ENCODE data around the gene DVL1. TPM values are rescaled to one million over a fixed set of nuclear protein-coding genes. Genes with fewer than 3 reads are reported as not detected.

DVL1 gene
- total and polyA plus RNA-seq, 9 donors: 38.2 to 50.5 (median 45.8) TPM

DNA sequence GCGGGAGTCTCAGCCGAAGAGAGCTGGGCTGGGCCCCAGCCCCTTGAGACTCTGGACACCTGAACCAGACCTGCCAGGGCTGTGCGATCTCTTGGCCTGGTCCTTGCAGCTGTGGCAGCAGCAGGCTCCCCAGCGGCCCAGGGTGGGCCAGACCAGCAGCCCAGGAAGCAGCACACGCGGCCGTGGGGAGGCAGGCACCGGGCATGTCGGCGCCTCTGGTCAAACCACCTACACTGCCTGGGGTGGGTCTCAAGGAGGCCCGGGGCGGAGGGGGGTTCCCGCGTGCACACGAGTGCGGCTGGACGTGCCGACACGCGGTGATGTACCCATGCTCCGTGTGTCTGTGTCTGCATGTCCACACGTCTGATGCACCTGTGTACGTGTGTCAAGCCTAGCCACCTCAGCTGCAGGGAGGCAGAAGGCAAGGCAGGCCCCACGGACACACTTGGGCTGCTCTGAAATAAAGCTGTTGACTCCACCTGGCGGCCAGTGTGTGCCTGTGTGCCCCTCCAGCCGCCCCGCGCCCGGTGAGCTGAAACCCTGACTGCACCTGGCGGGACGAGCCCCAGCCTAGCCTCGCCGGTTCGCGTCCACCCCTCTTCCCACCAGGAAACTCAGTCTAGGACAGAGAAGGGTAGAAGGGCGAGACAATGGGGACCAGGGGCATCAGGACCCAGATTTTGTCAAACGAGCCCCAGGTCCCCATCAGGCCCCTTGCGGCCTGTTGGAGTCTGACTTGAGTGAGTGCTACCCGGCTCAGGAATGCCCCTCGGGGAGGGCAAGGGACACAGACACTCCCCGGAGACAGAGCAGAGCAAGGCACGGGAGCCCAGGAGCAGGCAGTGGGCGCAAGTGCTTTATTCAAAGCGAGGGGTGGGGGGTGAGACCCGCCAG lies 57.4 kb downstream of the DVL1 start:
- WGBS (ENCODE audit: insufficient coverage): 32% methylated on average over 40 of the region's 45 CpGs
- peaks cover 23% of the 10 kb centered on the region for H3K36me3 ChIP-seq (ENCODE audit: control insufficient read depth, insufficient read depth, low read length)
- H3K27me3 ChIP-seq (ENCODE audit: control insufficient read depth, insufficient read depth, low read length): no peaks in the 10 kb centered on the region
- no peak overlapping the region for H3K4me3 ChIP-seq (ENCODE audit: low read length)
- peak; percentile 70 for DNase-seq
- peaks cover 10% of the 10 kb centered on the region for H3K4me1 ChIP-seq (ENCODE audit: control insufficient read depth, insufficient read depth, low read length)
- no peaks in the 10 kb centered on the region for H3K9me3 ChIP-seq (replicated peaks; ENCODE audit: control insufficient read depth, low read depth, low read length)
- no peak overlapping the region for H3K27ac ChIP-seq (ENCODE audit: low read length)

DNA sequence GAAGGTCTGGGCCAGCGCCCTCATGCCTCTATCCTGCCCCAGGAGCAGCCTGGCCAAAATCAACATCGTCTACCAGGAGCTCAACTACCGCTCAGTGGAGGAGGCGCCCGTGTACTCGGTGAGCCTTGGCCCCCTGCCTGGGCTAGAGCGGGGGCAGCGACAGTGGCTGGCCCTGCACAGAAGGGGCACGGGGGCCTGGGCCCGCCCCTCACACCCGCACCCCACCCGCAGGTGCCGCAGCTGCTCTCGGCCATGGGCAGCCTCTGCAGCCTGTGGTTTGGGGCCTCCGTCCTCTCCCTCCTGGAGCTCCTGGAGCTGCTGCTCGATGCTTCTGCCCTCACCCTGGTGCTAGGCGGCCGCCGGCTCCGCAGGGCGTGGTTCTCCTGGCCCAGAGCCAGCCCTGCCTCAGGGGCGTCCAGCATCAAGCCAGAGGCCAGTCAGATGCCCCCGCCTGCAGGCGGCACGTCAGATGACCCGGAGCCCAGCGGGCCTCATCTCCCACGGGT lies 58.1 kb downstream of the DVL1 start:
- H3K9me3 ChIP-seq (replicated peaks; ENCODE audit: control insufficient read depth, low read depth, low read length): no peaks in the 10 kb centered on the region
- no peak overlapping the region for H3K27ac ChIP-seq (ENCODE audit: low read length)
- peaks cover 16% of the 10 kb centered on the region for H3K36me3 ChIP-seq (ENCODE audit: control insufficient read depth, insufficient read depth, low read length)
- WGBS (ENCODE audit: insufficient coverage): 50% methylated on average over 28 of the region's 28 CpGs
- H3K4me3 ChIP-seq (ENCODE audit: low read length): no peak overlapping the region
- H3K27me3 ChIP-seq (ENCODE audit: control insufficient read depth, insufficient read depth, low read length): peaks cover 2% of the 10 kb centered on the region
- peaks cover 10% of the 10 kb centered on the region for H3K4me1 ChIP-seq (ENCODE audit: control insufficient read depth, insufficient read depth, low read length)
- no peak for DNase-seq

DNA sequence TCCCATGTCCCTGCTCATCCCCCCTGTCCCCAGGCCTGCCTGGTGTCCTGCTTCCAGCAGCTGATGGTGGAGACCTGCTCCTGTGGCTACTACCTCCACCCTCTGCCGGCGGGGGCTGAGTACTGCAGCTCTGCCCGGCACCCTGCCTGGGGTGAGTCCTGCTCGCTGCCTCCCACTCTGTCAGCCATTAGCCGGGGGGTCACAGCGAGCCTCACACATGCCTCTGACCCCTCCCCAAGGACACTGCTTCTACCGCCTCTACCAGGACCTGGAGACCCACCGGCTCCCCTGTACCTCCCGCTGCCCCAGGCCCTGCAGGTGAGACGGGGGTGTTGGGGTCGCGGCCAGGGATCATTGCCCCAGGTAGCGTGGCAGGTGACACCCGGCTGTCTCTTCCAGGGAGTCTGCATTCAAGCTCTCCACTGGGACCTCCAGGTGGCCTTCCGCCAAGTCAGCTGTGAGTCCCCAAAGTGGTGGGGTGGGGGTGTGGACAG lies 58.9 kb downstream of the DVL1 start:
- no peak for DNase-seq
- Histone ChIP-seq H3K9me3 (replicated peaks; ENCODE audit: control insufficient read depth, low read depth, low read length) (no peaks in the 10 kb centered on the region), H3K27ac (ENCODE audit: low read length) (no peak overlapping the region), H3K4me1 (ENCODE audit: control insufficient read depth, insufficient read depth, low read length) (peaks cover 10% of the 10 kb centered on the region), H3K27me3 (ENCODE audit: control insufficient read depth, insufficient read depth, low read length) (peaks cover 2% of the 10 kb centered on the region), H3K4me3 (ENCODE audit: low read length) (no peak overlapping the region), H3K36me3 (ENCODE audit: control insufficient read depth, insufficient read depth, low read length) (peaks cover 8% of the 10 kb centered on the region)
- 43% methylated on average over 11 of the region's 15 CpGs for WGBS (ENCODE audit: insufficient coverage)

DNA sequence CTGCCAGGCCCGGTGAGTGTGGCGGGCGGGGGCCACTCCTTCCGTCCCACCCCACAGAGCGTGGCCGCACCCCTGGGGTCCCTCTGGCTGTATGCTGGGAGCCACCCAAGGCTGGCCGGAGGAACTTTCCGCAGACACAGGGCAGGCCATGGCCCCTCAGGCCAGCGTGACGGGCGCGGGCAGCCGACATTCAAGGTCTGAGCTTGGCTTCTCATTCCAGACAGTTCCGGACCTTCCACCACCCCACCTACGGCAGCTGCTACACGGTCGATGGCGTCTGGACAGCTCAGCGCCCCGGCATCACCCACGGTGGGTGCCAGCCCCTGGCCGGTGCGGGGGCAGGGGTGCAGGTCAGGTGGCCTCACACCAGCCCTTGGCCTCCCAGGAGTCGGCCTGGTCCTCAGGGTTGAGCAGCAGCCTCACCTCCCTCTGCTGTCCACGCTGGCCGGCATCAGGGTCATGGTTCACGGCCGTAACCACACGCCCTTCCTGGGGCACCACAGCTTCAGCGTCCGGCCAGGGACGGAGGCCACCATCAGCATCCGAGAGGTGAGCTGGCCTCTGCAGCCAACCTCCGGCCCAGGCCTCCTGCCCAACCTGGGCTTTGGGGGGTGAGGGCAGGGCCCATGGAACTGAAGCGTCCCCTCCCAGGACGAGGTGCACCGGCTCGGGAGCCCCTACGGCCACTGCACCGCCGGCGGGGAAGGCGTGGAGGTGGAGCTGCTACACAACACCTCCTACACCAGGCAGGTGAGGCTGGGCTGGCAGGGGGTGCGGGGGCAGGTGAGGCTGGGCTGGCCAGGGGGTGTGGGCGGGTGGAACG lies 61.7 kb downstream of the DVL1 start:
- Histone ChIP-seq H3K9me3 (replicated peaks; ENCODE audit: control insufficient read depth, low read depth, low read length) (no peaks in the 10 kb centered on the region), H3K4me1 (ENCODE audit: control insufficient read depth, insufficient read depth, low read length) (peaks cover 10% of the 10 kb centered on the region), H3K27ac (ENCODE audit: low read length) (no peak overlapping the region), H3K36me3 (ENCODE audit: control insufficient read depth, insufficient read depth, low read length) (no peaks in the 10 kb centered on the region), H3K27me3 (ENCODE audit: control insufficient read depth, insufficient read depth, low read length) (peaks cover 2% of the 10 kb centered on the region), H3K4me3 (ENCODE audit: low read length) (no peak overlapping the region)
- WGBS (ENCODE audit: insufficient coverage): 80% methylated on average over 31 of the region's 46 CpGs
- no peak for DNase-seq

DNA sequence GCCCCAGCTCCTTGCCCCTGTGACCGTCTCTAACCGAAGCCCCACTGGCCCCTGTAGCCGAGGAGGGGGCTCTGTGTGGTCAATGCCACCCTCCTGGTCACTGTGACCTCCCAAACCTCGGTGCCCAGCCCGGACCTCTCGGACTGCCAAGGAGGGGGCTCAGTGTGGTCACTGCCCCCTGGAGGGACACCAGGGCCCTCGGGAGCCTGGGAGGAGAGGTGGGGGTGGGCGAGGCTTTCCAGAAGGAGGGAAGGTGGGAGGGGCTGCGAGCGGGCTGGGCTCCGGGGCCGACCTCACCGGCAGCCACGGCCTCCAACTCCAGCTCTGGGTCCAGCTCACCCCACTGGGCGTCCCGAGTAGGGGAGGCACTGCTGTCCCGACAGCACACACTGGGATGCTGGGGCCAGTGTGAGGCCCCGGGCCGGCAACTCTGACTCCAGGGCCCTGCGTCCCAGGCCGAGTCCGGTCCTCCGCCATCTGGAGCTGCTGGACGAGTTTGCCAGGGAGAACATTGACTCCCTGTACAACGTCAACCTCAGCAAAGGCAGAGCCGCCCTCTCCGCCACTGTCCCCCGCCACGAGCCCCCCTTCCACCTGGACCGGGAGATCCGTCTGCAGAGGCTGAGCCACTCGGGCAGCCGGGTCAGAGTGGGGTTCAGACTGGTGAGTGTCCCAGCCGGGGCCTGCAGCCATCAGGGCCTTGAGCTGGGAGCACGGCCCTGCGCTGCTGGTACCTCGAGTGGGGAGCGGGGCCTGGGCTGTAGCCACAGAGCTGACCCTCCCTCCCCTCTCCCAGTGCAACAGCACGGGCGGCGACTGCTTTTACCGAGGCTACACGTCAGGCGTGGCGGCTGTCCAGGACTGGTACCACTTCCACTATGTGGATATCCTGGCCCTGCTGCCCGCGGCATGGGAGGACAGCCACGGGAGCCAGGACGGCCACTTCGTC lies 62.6 kb downstream of the DVL1 start:
- Histone ChIP-seq H3K27me3 (ENCODE audit: control insufficient read depth, insufficient read depth, low read length) (peaks cover 2% of the 10 kb centered on the region), H3K4me3 (ENCODE audit: low read length) (no peak overlapping the region), H3K9me3 (replicated peaks; ENCODE audit: control insufficient read depth, low read depth, low read length) (no peaks in the 10 kb centered on the region), H3K27ac (ENCODE audit: low read length) (no peak overlapping the region), H3K36me3 (ENCODE audit: control insufficient read depth, insufficient read depth, low read length) (no peaks in the 10 kb centered on the region), H3K4me1 (ENCODE audit: control insufficient read depth, insufficient read depth, low read length) (peaks cover 8% of the 10 kb centered on the region)
- WGBS (ENCODE audit: insufficient coverage): 48% methylated on average over 45 of the region's 50 CpGs
- DNase-seq: no peak

DNA sequence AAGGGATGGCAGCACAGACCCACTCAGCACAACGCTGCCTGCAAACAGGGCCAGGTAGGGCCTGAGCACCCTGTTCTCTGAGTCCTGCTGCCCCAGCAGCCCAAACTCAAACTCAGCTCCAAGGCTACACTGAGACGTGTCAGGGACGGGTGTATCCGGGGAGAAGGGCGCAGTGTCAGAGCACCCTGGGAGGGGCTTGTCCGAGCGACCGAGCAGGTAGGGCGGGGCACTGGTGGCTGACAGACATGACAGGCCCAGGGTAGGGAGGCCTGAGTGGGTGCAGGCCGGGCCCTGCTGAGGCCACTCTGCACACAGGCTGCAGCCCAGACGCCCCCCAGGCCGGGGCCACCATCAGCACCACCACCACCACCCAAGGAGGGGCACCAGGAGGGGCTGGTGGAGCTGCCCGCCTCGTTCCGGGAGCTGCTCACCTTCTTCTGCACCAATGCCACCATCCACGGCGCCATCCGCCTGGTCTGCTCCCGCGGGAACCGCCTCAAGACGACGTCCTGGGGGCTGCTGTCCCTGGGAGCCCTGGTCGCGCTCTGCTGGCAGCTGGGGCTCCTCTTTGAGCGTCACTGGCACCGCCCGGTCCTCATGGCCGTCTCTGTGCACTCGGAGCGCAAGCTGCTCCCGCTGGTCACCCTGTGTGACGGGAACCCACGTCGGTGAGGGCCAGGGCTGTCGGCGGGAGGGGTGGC lies 63.5 kb downstream of the DVL1 start:
- Histone ChIP-seq H3K27me3 (ENCODE audit: control insufficient read depth, insufficient read depth, low read length) (peaks cover 2% of the 10 kb centered on the region), H3K27ac (ENCODE audit: low read length) (no peak overlapping the region), H3K4me1 (ENCODE audit: control insufficient read depth, insufficient read depth, low read length) (peaks cover under 1% of the 10 kb centered on the region), H3K36me3 (ENCODE audit: control insufficient read depth, insufficient read depth, low read length) (no peaks in the 10 kb centered on the region), H3K4me3 (ENCODE audit: low read length) (no peak overlapping the region), H3K9me3 (replicated peaks; ENCODE audit: control insufficient read depth, low read depth, low read length) (no peaks in the 10 kb centered on the region)
- DNase-seq: no peak
- WGBS (ENCODE audit: insufficient coverage): 65% methylated on average over 26 of the region's 37 CpGs

Other genes with a start within 250 kb of the DVL1 start
- 4.5 TPM for gene C1orf159, start 233.3 kb downstream of the DVL1 start, total RNA-seq
- gene C1orf159, start 233.3 kb downstream of the DVL1 start, polyA plus RNA-seq (ENCODE audit: insufficient read depth in 1 of 8, insufficient read length in 8 of 8, low replicate concordance in 1 of 8): 1 to 10 TPM; 4.5 to 8.4 (median 6.7) TPM
- gene TTLL10, start 175.5 kb downstream of the DVL1 start, total RNA-seq: 0.09 TPM
- gene TTLL10, start 175.5 kb downstream of the DVL1 start, polyA plus RNA-seq (ENCODE audit: insufficient read depth in 1 of 8, insufficient read length in 8 of 8, low replicate concordance in 1 of 8): under 1 TPM in 7 of 8 donors, not detected in 1; 0.11 to 0.59 (median 0.37) TPM
- gene TNFRSF18, start 142.8 kb downstream of the DVL1 start, total RNA-seq: 2.7 TPM
- 1 to 10 TPM; 1.8 to 7.4 (median 3.3) TPM for gene TNFRSF18, start 142.8 kb downstream of the DVL1 start, polyA plus RNA-seq (ENCODE audit: insufficient read depth in 1 of 8, insufficient read length in 8 of 8, low replicate concordance in 1 of 8)
- 3.2 TPM for gene TNFRSF4, start 135.3 kb downstream of the DVL1 start, total RNA-seq
- gene TNFRSF4, start 135.3 kb downstream of the DVL1 start, polyA plus RNA-seq (ENCODE audit: insufficient read depth in 1 of 8, insufficient read length in 8 of 8, low replicate concordance in 1 of 8): 1 to 10 TPM; 1.5 to 3.3 (median 2.0) TPM
- 57.2 TPM for gene SDF4, start 117.4 kb downstream of the DVL1 start, total RNA-seq
- gene SDF4, start 117.4 kb downstream of the DVL1 start, polyA plus RNA-seq (ENCODE audit: insufficient read depth in 1 of 8, insufficient read length in 8 of 8, low replicate concordance in 1 of 8): 100 to 1,000 TPM in 4 of 8 donors, 10 to 100 TPM in 4; 87.5 to 117 (median 99.6) TPM
- gene B3GALT6, start 117.2 kb downstream of the DVL1 start, total RNA-seq: 19.2 TPM
- gene B3GALT6, start 117.2 kb downstream of the DVL1 start, polyA plus RNA-seq (ENCODE audit: insufficient read depth in 1 of 8, insufficient read length in 8 of 8, low replicate concordance in 1 of 8): 10 to 100 TPM; 19.0 to 22.8 (median 21.4) TPM
- gene C1QTNF12, start 102.7 kb downstream of the DVL1 start, total RNA-seq: 8.2 TPM
- 1 to 10 TPM; 1.9 to 8.7 (median 4.5) TPM for gene C1QTNF12, start 102.7 kb downstream of the DVL1 start, polyA plus RNA-seq (ENCODE audit: insufficient read depth in 1 of 8, insufficient read length in 8 of 8, low replicate concordance in 1 of 8)
- gene UBE2J2, start 75.6 kb downstream of the DVL1 start, total RNA-seq: 29.6 TPM
- 10 to 100 TPM; 36.0 to 48.3 (median 41.5) TPM for gene UBE2J2, start 75.6 kb downstream of the DVL1 start, polyA plus RNA-seq (ENCODE audit: insufficient read depth in 1 of 8, insufficient read length in 8 of 8, low replicate concordance in 1 of 8)
- gene SCNN1D, start 69.0 kb downstream of the DVL1 start, total RNA-seq: 2.9 TPM
- 1 to 10 TPM; 2.9 to 8.5 (median 4.8) TPM for gene SCNN1D, start 69.0 kb downstream of the DVL1 start, polyA plus RNA-seq (ENCODE audit: insufficient read depth in 1 of 8, insufficient read length in 8 of 8, low replicate concordance in 1 of 8)
- gene ACAP3, start 41.5 kb downstream of the DVL1 start, total RNA-seq: 29.0 TPM
- gene ACAP3, start 41.5 kb downstream of the DVL1 start, polyA plus RNA-seq (ENCODE audit: insufficient read depth in 1 of 8, insufficient read length in 8 of 8, low replicate concordance in 1 of 8): 10 to 100 TPM; 28.2 to 63.5 (median 52.3) TPM
- gene PUSL1, start 40.8 kb downstream of the DVL1 start, total RNA-seq: 7.8 TPM
- gene PUSL1, start 40.8 kb downstream of the DVL1 start, polyA plus RNA-seq (ENCODE audit: insufficient read depth in 1 of 8, insufficient read length in 8 of 8, low replicate concordance in 1 of 8): 1 to 10 TPM; 6.1 to 8.6 (median 7.2) TPM
- gene INTS11, start 24.8 kb downstream of the DVL1 start, total RNA-seq: 55.9 TPM
- 100 to 1,000 TPM in 1 of 8 donors, 10 to 100 TPM in 7; 69.3 to 100 (median 86.6) TPM for gene INTS11, start 24.8 kb downstream of the DVL1 start, polyA plus RNA-seq (ENCODE audit: insufficient read depth in 1 of 8, insufficient read length in 8 of 8, low replicate concordance in 1 of 8)
- gene CPTP, start 24.6 kb downstream of the DVL1 start, total RNA-seq: 12.5 TPM
- 10 to 100 TPM; 14.7 to 19.6 (median 17.8) TPM for gene CPTP, start 24.6 kb downstream of the DVL1 start, polyA plus RNA-seq (ENCODE audit: insufficient read depth in 1 of 8, insufficient read length in 8 of 8, low replicate concordance in 1 of 8)
- 2.4 TPM for gene TAS1R3, start 18.1 kb downstream of the DVL1 start, total RNA-seq
- gene TAS1R3, start 18.1 kb downstream of the DVL1 start, polyA plus RNA-seq (ENCODE audit: insufficient read depth in 1 of 8, insufficient read length in 8 of 8, low replicate concordance in 1 of 8): 1 to 10 TPM in 7 of 8 donors, under 1 TPM in 1; 0.96 to 3.8 (median 2.4) TPM
- gene MXRA8, start 9.1 kb upstream of the DVL1 start, total RNA-seq: 87.9 TPM
- 100 to 1,000 TPM in 1 of 8 donors, 10 to 100 TPM in 7; 56.2 to 113 (median 83.5) TPM for gene MXRA8, start 9.1 kb upstream of the DVL1 start, polyA plus RNA-seq (ENCODE audit: insufficient read depth in 1 of 8, insufficient read length in 8 of 8, low replicate concordance in 1 of 8)
- 74.8 TPM for gene AURKAIP1, start 25.8 kb upstream of the DVL1 start, total RNA-seq
- 10 to 100 TPM; 66.7 to 93.6 (median 74.7) TPM for gene AURKAIP1, start 25.8 kb upstream of the DVL1 start, polyA plus RNA-seq (ENCODE audit: insufficient read depth in 1 of 8, insufficient read length in 8 of 8, low replicate concordance in 1 of 8)
- gene CCNL2, start 49.9 kb upstream of the DVL1 start, total RNA-seq: 124 TPM
- 100 to 1,000 TPM; 101 to 205 (median 156) TPM for gene CCNL2, start 49.9 kb upstream of the DVL1 start, polyA plus RNA-seq (ENCODE audit: insufficient read depth in 1 of 8, insufficient read length in 8 of 8, low replicate concordance in 1 of 8)
- gene MRPL20, start 57.9 kb upstream of the DVL1 start, total RNA-seq: 99.3 TPM
- 100 to 1,000 TPM in 5 of 8 donors, 10 to 100 TPM in 3; 97.9 to 121 (median 105) TPM for gene MRPL20, start 57.9 kb upstream of the DVL1 start, polyA plus RNA-seq (ENCODE audit: insufficient read depth in 1 of 8, insufficient read length in 8 of 8, low replicate concordance in 1 of 8)
- gene ANKRD65, start 71.9 kb upstream of the DVL1 start, total RNA-seq: 13.9 TPM
- 10 to 100 TPM; 10.6 to 24.1 (median 16.8) TPM for gene ANKRD65, start 71.9 kb upstream of the DVL1 start, polyA plus RNA-seq (ENCODE audit: insufficient read depth in 1 of 8, insufficient read length in 8 of 8, low replicate concordance in 1 of 8)
- 32.9 TPM for gene VWA1, start 86.3 kb upstream of the DVL1 start, total RNA-seq
- gene VWA1, start 86.3 kb upstream of the DVL1 start, polyA plus RNA-seq (ENCODE audit: insufficient read depth in 1 of 8, insufficient read length in 8 of 8, low replicate concordance in 1 of 8): 10 to 100 TPM; 58.5 to 99.5 (median 68.3) TPM
- gene ATAD3C, start 100.3 kb upstream of the DVL1 start, total RNA-seq: 0.22 TPM
- gene ATAD3C, start 100.3 kb upstream of the DVL1 start, polyA plus RNA-seq (ENCODE audit: insufficient read depth in 1 of 8, insufficient read length in 8 of 8, low replicate concordance in 1 of 8): 1 to 10 TPM in 3 of 8 donors, under 1 TPM in 5; 0.28 to 1.2 (median 0.49) TPM
- 13.7 TPM for gene ATAD3B, start 122.3 kb upstream of the DVL1 start, total RNA-seq
- 10 to 100 TPM in 7 of 8 donors, 1 to 10 TPM in 1; 9.6 to 16.5 (median 14.5) TPM for gene ATAD3B, start 122.3 kb upstream of the DVL1 start, polyA plus RNA-seq (ENCODE audit: insufficient read depth in 1 of 8, insufficient read length in 8 of 8, low replicate concordance in 1 of 8)
- 13.5 TPM for gene ATAD3A, start 162.7 kb upstream of the DVL1 start, total RNA-seq
- gene ATAD3A, start 162.7 kb upstream of the DVL1 start, polyA plus RNA-seq (ENCODE audit: insufficient read depth in 1 of 8, insufficient read length in 8 of 8, low replicate concordance in 1 of 8): 10 to 100 TPM; 15.8 to 22.0 (median 20.6) TPM
- 3.5 TPM for gene TMEM240, start 191.2 kb upstream of the DVL1 start, total RNA-seq
- 1 to 10 TPM; 3.6 to 9.2 (median 4.9) TPM for gene TMEM240, start 191.2 kb upstream of the DVL1 start, polyA plus RNA-seq (ENCODE audit: insufficient read depth in 1 of 8, insufficient read length in 8 of 8, low replicate concordance in 1 of 8)
- gene SSU72, start 225.4 kb upstream of the DVL1 start, total RNA-seq: 38.0 TPM
- gene SSU72, start 225.4 kb upstream of the DVL1 start, polyA plus RNA-seq (ENCODE audit: insufficient read depth in 1 of 8, insufficient read length in 8 of 8, low replicate concordance in 1 of 8): 100 to 1,000 TPM in 1 of 8 donors, 10 to 100 TPM in 7; 77.5 to 106 (median 92.4) TPM